NB4 (cell line): ENCODE results near the gene IL22RA1.
A peak's percentile ranks its signal among the peaks of the same experiment; 100 is the strongest.

Source experiments
- DNase-seq: peaks from one replicate; pipeline ENCODE4 v3.0.0; 2010; ENCODE audit warnings: low read depth
- H3K4me3 ChIP-seq: one replicate; pipeline ENCODE4 v1.5.1; 2011; ENCODE audit warnings: mild to moderate bottlenecking, low read depth, low read length, moderate library complexity
- MYC ChIP-seq: IDR thresholded peaks from 2 replicates; pipeline ENCODE4 v1.6.1; 2011; ENCODE audit warnings: low read depth, low read length
- POLR2A ChIP-seq: IDR thresholded peaks from 2 replicates; pipeline ENCODE4 v1.6.1; 2011; ENCODE audit warnings: mild to moderate bottlenecking; ENCODE audit not compliant: insufficient read length; ENCODE audit errors: extremely low read depth
- TF ChIP-seq, protein P1 (sequence below): IDR thresholded peaks from 2 replicates; pipeline ENCODE4 v1.6.1; 2011; ENCODE audit warnings: low read depth, low read length
- TF ChIP-seq, protein P2 (sequence below): IDR thresholded peaks from one replicate; pipeline ENCODE4 v1.5.1; 2012; ENCODE audit warnings: low read depth, low read length

Gene IL22RA1

DNA sequence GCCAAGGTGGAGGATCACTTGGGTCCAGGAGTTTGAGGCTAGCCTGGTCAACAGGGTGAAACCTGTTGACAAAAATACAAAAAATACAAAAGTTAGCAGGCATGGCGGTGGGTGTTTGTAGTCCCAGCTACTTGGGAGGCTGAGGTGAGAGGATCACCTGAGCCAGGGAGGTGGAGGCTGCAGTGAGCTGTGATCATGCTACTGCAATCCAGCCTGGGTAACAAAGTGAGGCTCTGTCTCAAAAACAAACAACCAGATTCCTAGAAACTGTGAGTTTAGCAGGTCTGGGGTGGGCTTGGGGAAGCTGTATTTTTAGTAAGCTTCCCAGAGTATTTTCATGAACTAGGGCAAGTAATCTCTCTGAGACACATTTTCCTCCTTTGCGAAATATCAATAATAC lies 25.8 kb downstream of the IL22RA1 start:
- no peak for DNase-seq
- TF ChIP-seq, protein P1, sequence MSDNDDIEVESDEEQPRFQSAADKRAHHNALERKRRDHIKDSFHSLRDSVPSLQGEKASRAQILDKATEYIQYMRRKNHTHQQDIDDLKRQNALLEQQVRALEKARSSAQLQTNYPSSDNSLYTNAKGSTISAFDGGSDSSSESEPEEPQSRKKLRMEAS, result no peak
- TF ChIP-seq POLR2A (no peak), MYC (no peak)
- TF ChIP-seq, protein P2, sequence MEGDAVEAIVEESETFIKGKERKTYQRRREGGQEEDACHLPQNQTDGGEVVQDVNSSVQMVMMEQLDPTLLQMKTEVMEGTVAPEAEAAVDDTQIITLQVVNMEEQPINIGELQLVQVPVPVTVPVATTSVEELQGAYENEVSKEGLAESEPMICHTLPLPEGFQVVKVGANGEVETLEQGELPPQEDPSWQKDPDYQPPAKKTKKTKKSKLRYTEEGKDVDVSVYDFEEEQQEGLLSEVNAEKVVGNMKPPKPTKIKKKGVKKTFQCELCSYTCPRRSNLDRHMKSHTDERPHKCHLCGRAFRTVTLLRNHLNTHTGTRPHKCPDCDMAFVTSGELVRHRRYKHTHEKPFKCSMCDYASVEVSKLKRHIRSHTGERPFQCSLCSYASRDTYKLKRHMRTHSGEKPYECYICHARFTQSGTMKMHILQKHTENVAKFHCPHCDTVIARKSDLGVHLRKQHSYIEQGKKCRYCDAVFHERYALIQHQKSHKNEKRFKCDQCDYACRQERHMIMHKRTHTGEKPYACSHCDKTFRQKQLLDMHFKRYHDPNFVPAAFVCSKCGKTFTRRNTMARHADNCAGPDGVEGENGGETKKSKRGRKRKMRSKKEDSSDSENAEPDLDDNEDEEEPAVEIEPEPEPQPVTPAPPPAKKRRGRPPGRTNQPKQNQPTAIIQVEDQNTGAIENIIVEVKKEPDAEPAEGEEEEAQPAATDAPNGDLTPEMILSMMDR, result no peak
- no peak overlapping the region for H3K4me3 ChIP-seq

DNA sequence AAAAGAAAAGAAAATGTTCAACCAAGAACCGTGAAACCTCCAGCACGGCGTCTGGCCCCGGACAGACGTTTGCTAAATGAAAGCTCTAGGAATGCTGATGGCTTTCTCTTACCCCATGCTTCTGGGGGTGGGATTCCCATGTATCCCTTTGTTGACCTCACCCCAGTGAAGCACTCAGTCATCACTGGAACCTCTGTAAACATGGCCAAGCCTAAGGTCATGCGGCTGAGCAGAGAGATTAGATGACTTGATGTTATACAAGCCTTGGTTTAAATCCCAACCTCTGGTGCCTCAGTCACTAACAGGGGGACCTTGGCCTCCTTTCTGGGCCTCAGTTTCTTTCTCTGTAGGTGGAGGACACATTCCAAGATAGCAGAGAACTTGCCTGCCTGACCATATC lies 28.2 kb downstream of the IL22RA1 start:
- TF ChIP-seq MYC (no peak), POLR2A (no peak)
- TF ChIP-seq, protein P2, result no peak
- TF ChIP-seq, protein P1, result no peak
- no peak overlapping the region for H3K4me3 ChIP-seq
- no peak for DNase-seq

DNA sequence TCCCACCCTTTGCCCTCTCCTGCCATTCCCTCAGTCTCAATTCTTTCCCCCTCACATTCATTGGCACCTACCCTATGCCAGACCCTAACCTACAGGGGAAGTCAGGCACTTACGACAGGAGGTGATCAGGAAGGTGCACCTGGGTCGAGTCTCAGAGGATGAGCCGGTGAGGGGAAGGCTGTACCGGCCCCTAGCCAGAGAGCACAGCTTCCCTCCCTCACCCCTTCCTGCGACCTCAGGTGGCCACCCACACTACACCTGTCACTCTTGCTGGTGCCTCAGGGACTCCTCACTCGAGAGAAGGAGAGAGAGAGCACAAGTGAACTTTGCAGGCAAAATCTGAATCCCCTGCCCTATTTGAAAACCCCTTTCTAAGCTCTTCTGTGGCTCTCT lies 29.3 kb downstream of the IL22RA1 start:
- H3K4me3 ChIP-seq, result no peak overlapping the region
- TF ChIP-seq POLR2A, result no peak
- TF ChIP-seq, protein P2, result no peak
- DNase-seq, result no peak

DNA sequence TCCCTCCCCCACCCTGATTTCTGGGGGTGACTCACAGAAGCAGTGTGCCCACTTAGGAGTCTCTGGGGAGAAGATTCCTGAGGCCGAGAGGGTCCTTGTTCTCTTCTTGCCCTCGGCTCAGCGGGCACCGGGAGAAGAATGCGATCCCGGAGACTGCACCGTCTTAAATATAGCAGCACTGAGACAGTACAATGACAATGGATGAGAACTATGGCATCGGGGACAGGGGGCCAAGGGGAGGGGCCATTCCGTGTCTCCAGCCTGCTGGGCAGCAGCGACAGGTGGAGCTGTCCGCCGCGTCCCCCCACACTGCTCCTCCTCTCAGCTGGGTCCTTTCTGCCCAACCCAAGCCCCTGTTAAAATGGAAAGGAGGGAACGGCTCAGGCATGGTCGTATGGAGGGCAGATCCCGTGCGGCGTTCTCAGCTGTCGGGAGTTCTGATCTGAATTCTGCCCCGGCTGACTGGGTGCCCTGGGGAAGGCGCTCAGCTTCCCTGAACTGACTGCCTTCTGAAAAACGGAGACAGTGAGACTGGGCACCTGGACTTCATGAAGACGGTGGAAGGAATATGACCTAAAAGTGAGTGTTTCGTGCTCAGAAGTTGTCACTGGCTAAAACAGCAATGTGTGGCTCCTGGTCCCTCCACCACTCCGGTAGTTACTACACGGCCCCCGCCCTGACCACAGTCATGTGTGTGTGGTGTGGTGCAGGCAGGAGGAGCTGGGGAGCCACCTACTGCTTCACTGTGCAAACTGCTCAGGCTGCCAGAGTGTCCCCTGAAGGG lies 30.8 kb downstream of the IL22RA1 start, which contains the start of gene MYOM3:
Gene MYOM3 (minus strand): TSS at position 140 of the 784 bp plus-strand sequence. CDS start 3,499 bp downstream, outside the sequence.
- peak; percentile 84 for DNase-seq
- H3K4me3 ChIP-seq, result peak within 1 kb of the TSS; percentile 27
- peak; percentile 80 for TF ChIP-seq MYC
- TF ChIP-seq, protein P1, result peak; percentile 79; the same call in 1 of the 2 replicates
- TF ChIP-seq, protein P2, result peak; percentile 67
- no peak for TF ChIP-seq POLR2A

DNA sequence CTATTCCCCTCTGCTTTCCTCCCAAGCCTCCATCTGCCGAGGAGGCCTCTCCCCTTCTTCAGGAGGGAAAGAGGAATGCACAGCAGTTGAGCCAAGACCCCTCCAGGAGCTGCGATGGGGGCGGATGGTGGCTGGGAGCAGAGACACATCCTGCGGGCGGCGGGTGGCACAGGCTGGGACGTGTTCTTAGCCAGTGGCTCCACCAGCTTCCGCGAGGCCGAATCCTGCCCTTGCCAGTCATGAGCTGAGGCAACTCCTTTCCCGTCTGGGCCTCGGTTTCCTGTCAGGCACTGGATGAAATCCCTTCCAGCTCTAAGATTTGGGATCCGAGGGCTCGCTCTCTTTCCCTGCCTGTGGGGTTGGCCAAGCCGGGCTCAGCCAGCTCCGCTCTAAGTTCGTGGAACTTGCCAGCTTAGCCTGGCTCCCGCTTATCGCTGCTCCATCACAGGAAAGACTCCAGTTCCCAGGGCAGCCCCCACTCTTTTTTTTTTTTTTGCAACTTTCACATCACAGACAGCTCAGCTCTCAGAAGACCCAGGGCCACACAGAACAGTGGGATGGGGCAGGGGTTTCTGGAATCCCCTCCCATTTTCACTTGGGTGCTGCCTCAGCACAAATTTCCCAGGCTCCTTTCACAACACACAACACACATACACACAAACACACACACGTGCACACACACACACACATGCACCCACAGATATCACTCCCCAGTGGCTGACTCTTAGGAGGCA lies 31.5 kb downstream of the IL22RA1 start:
- DNase-seq, result no peak
- TF ChIP-seq POLR2A (no peak), MYC (no peak)
- TF ChIP-seq, protein P1, result no peak
- TF ChIP-seq, protein P2, result no peak
- no peak overlapping the region for H3K4me3 ChIP-seq
